Measurements from ENCODE around the gene ICAM2.

DNA sequence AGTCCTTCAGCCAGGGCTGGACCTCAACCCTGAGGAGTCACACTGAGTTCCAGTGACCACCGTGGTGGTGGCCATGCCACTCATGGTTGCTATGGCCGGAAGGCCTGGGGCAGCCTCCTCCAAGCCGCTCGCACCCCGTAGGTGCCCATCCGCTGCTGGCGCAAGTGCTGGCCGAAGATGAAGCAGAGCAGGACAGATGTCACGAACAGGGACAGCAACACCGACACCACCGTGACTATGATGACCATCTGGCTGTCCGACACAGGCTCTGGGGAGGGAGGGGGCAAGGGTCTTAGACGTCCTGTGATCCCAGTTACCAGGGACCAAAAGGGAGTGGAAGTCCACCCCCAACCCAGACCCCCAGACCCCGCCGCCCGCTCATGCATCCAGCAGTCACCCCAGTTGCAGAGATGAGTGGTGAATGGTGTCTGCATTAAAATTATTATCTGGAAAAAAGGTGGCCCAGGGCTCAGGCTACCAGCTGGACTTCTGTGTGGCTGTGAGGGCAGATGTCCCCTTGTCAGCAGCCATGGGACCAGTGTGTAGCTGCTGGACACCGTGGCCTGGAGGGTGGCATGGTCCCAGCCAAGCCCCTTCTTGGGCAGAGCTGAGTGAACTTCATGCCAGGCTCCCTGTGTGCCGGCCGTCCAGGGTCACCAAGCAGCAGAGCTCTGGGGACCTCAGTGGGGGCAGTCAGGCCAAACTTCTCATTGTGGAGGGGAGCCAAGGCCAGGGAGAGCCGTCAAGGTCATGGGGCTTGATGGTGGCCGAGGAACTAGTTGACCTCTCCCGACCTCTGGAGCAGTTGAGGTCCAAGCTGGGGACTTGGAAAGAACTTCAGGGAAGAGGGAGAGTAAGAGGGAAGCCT lies 17.5 kb downstream of the ICAM2 start:
- TF ChIP-seq TEAD4 (CRISPR knock-in tag; IDR thresholded peaks at IDR 0.05) = no peak
- TF ChIP-seq, protein P1, sequence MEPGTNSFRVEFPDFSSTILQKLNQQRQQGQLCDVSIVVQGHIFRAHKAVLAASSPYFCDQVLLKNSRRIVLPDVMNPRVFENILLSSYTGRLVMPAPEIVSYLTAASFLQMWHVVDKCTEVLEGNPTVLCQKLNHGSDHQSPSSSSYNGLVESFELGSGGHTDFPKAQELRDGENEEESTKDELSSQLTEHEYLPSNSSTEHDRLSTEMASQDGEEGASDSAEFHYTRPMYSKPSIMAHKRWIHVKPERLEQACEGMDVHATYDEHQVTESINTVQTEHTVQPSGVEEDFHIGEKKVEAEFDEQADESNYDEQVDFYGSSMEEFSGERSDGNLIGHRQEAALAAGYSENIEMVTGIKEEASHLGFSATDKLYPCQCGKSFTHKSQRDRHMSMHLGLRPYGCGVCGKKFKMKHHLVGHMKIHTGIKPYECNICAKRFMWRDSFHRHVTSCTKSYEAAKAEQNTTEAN (CRISPR knock-in tag; IDR thresholded peaks at IDR 0.05) = no peak
